ENCODE data around the gene LY6G6F. TPM values are rescaled to one million over a fixed set of nuclear protein-coding genes. Genes with fewer than 3 reads are reported as not detected.
A peak's percentile ranks its signal among the peaks of the same experiment; 100 is the strongest.

Gene LY6G6F
- total RNA-seq (not detected in 2 replicates), polyA plus RNA-seq (not detected in 2 replicates)

GRCh38 chr6:31706599-31706998 is at the start of gene LY6G6F:
LY6G6F (plus strand) TSS chr6:31706866; CDS start chr6:31706907, 41 bp downstream.
- H3K4me3 ChIP-seq = no peak within 1 kb of the TSS
- TF ChIP-seq CTCF (IDR thresholded peaks at IDR 0.05; ENCODE audit: low read depth, low read length) = no peak

GRCh38 chr6:31657406-31658157 is 49.1 kb upstream of the LY6G6F start:
- no peak overlapping the region for H3K4me3 ChIP-seq
- no peak for DNase-seq (ENCODE audit: low read depth in 1 of 2, low spot score in 1 of 2)
- TF ChIP-seq CTCF (IDR thresholded peaks at IDR 0.05; ENCODE audit: low read depth, low read length) = no peak
- peaks cover 13% of the 10 kb centered on the region for H3K4me1 ChIP-seq (ENCODE audit: low read depth)
- H3K27me3 ChIP-seq = no peaks in the 10 kb centered on the region
- H3K9me3 ChIP-seq (ENCODE audit: low read depth) = no peaks in the 10 kb centered on the region
- H3K27ac ChIP-seq = no peak overlapping the region
- H3K36me3 ChIP-seq = no peaks in the 10 kb centered on the region

More at GRCh38 chr6:31706599-31706998, at the start of gene LY6G6F:
- peak in 1 of 2 donors; percentile 62 for DNase-seq (ENCODE audit: low read depth in 1 of 2, low spot score in 1 of 2)
- H3K4me1 ChIP-seq (ENCODE audit: low read depth) = peaks cover 6% of the 10 kb centered on the region
- H3K27ac ChIP-seq = no peak within 1 kb of the TSS
- no peaks in the 10 kb centered on the region for H3K9me3 ChIP-seq (ENCODE audit: low read depth)
- H3K27me3 ChIP-seq = no peaks in the 10 kb centered on the region
- H3K36me3 ChIP-seq = no peaks in the 10 kb centered on the region

GRCh38 chr6:31658158-31658688 is 48.4 kb upstream of the LY6G6F start:
- Histone ChIP-seq H3K36me3 (no peaks in the 10 kb centered on the region), H3K4me3 (no peak overlapping the region), H3K4me1 (ENCODE audit: low read depth) (peaks cover 14% of the 10 kb centered on the region), H3K27ac (no peak overlapping the region), H3K9me3 (ENCODE audit: low read depth) (no peaks in the 10 kb centered on the region), H3K27me3 (no peaks in the 10 kb centered on the region)
- no peak for DNase-seq (ENCODE audit: low read depth in 1 of 2, low spot score in 1 of 2)
- TF ChIP-seq CTCF (IDR thresholded peaks at IDR 0.05; ENCODE audit: low read depth, low read length) = no peak

GRCh38 chr6:31658983-31659648 is 47.5 kb upstream of the LY6G6F start:
- DNase-seq (ENCODE audit: low read depth in 1 of 2, low spot score in 1 of 2) = no peak
- no peak for TF ChIP-seq CTCF (IDR thresholded peaks at IDR 0.05; ENCODE audit: low read depth, low read length)
- no peaks in the 10 kb centered on the region for H3K36me3 ChIP-seq
- peaks cover 23% of the 10 kb centered on the region for H3K4me1 ChIP-seq (ENCODE audit: low read depth)
- peak overlapping the region; percentile 79 for H3K4me3 ChIP-seq
- no peaks in the 10 kb centered on the region for H3K9me3 ChIP-seq (ENCODE audit: low read depth)
- H3K27me3 ChIP-seq = no peaks in the 10 kb centered on the region
- peak overlapping the region; percentile 88 for H3K27ac ChIP-seq

GRCh38 chr6:31659649-31660380 is 46.9 kb upstream of the LY6G6F start:
- H3K9me3 ChIP-seq (ENCODE audit: low read depth) = no peaks in the 10 kb centered on the region
- TF ChIP-seq CTCF (IDR thresholded peaks at IDR 0.05; ENCODE audit: low read depth, low read length) = no peak
- H3K27me3 ChIP-seq = no peaks in the 10 kb centered on the region
- peak overlapping the region; percentile 88 for H3K27ac ChIP-seq
- H3K36me3 ChIP-seq = no peaks in the 10 kb centered on the region
- H3K4me3 ChIP-seq = peak overlapping the region; percentile 79
- H3K4me1 ChIP-seq (ENCODE audit: low read depth) = peaks cover 25% of the 10 kb centered on the region
- DNase-seq (ENCODE audit: low read depth in 1 of 2, low spot score in 1 of 2) = peak; percentile 23 to 28

Measured in cardiac muscle cell (in vitro differentiated cells and primary cell).